OCI-LY1 (cell line): ENCODE measurements around the gene ANKMY1.

ENCODE experiments used
- CTCF ChIP-seq: fragments of 200-600 bp; sonication (generic), shearing (Covaris generic); IDR thresholded peaks from 2 replicates; pipeline ENCODE4 v1.5.1; 2017; ENCODE audit warnings: mild to moderate bottlenecking, antibody characterized with exemption, low read length, moderate library complexity, mixed read lengths
- EZH2 ChIP-seq: fragments of 200-600 bp; sonication (generic), shearing (Covaris generic); IDR thresholded peaks from 2 replicates; pipeline ENCODE4 v1.8.0; 2017; ENCODE audit warnings: borderline replicate concordance, mixed run types, mild to moderate bottlenecking, antibody characterized with exemption, low read length, moderate library complexity, mixed read lengths

GRCh38 chr2:240446664-240447175 lies 111.1 kb downstream of the ANKMY1 start:
- TF ChIP-seq CTCF (no peak), EZH2 (no peak)
